ENCODE data around the gene NEK5.

DNA sequence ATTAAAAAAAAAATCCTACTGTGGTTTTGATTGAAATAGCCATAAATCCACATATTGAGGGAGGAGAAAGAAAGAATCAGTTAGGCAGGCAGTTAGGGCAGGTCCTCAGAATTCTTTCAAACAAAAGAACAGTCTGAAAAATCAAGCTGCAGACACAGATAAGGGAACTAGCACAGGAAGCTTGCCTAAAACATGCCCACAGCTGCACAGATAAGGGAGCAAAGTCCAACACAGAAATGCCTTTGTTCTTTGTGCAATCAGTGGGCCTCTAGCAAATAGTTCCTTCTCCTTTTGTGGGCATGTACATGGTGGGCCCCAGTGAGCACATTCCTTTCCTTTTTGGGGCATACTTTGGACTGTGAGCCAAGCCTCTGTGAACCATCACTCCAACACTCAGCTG lies 61.6 kb downstream of the NEK5 start:
- TF ChIP-seq POLR2A (IDR thresholded peaks at IDR 0.05): no peak
- TF ChIP-seq, protein P1, sequence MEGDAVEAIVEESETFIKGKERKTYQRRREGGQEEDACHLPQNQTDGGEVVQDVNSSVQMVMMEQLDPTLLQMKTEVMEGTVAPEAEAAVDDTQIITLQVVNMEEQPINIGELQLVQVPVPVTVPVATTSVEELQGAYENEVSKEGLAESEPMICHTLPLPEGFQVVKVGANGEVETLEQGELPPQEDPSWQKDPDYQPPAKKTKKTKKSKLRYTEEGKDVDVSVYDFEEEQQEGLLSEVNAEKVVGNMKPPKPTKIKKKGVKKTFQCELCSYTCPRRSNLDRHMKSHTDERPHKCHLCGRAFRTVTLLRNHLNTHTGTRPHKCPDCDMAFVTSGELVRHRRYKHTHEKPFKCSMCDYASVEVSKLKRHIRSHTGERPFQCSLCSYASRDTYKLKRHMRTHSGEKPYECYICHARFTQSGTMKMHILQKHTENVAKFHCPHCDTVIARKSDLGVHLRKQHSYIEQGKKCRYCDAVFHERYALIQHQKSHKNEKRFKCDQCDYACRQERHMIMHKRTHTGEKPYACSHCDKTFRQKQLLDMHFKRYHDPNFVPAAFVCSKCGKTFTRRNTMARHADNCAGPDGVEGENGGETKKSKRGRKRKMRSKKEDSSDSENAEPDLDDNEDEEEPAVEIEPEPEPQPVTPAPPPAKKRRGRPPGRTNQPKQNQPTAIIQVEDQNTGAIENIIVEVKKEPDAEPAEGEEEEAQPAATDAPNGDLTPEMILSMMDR (IDR thresholded peaks at IDR 0.05): no peak
- no peak for TF ChIP-seq POLR2AphosphoS5 (IDR thresholded peaks at IDR 0.05)

Data from prostate gland (tissue), 2 donors.